Measurements from ENCODE around the gene CCDC198.

- TF ChIP-seq CTCF (IDR thresholded peaks at IDR 0.05 in 8 of 11, conservative IDR thresholded peaks at IDR 0.05 in 3 of 11) = peak in 4 of 11 experiments; percentile 31 to 37 (median 31)
- TF ChIP-seq POLR2A (IDR thresholded peaks at IDR 0.05) = no peak
These were observed 39.6 kb upstream of the CCDC198 start for GRCh38 chr14:57533214-57533613.
